ENCODE data around the gene IGSF23.
"Not testable (repeated sequence)": the region's sequence is repeated elsewhere in the genome, so short reads cannot be mapped to it uniquely, and the experiment has no call there.

The IGSF23 gene

DNA sequence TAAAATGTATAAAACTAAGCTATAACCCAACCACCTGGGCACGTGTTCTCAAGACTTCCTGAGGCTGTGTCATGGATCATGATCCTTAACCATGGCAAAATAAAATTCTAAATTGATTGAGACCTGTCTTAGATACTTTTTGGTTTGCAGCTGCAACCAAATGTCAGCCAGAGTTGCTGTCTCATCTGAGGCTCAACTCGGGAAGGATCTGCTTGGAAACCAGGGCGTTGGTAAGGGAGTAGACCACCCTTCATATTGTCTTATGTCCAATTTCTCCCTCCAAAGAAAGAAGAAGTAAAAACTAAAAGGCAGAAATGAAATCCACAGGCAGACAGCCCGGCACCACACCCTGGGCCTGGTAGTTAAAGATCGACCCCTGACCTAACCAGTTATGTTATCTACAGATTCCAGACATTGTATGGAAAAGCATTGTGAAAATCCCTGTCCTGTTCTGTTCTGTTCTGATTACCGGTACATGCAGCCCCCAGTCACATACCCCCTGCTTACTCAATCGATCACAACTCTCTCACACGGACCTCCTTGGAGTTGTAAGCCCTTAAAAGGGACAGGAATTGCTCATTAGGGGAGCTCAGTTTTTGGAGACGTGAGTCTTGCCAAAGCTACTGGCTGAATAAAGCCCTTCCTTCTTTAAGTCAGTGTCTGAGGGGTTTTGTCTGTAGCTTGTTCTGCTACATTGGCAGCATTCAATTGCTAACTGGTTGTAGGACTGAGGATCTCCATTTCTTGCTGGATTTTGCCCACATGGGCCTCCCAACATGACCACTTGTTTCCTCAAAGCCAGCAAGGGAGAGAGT lies 22.9 kb upstream of the IGSF23 start:
- FAIRE-seq (no peak), DNase-seq (ENCODE audit: insufficient read length) (no peak)
- no peak for TF ChIP-seq POLR2AphosphoS5 (IDR thresholded peaks at IDR 0.05; ENCODE audit: low read depth, low read length)
- no peak for TF ChIP-seq POLR2A (IDR thresholded peaks at IDR 0.05; ENCODE audit: low read depth, low read length)
- TF ChIP-seq TAF1 (IDR thresholded peaks at IDR 0.05; ENCODE audit: borderline replicate concordance, low read depth, low read length) = no peak

GRCh38 chr19:44591340-44591993 lies 21.9 kb upstream of the IGSF23 start:
- not testable (repeated sequence) for DNase-seq (ENCODE audit: insufficient read length); FAIRE-seq

DNA sequence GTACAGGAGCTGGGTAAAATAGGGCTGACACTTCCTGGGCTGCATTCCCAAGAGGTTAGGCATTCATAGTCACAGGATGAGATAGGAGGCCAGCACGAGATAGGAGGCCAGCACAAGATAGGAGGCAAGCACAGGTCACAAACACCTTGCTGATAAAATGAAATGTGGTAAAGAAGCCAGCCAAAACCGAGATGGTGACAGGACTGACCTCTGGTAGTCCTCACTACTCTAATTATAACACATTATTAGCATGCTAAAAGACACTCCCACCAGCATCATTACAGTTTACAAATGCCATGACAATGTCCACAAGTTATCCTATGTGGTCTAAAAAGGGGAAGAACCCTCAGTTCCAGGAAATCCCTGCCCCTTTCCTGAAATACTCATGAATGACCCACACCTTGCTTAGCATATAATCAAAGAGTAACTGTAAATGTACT lies 20.9 kb upstream of the IGSF23 start:
- FAIRE-seq = no peak
- DNase-seq (ENCODE audit: insufficient read length) = no peak
- TF ChIP-seq TAF1 (IDR thresholded peaks at IDR 0.05; ENCODE audit: borderline replicate concordance, low read depth, low read length) (no peak), POLR2A (IDR thresholded peaks at IDR 0.05; ENCODE audit: low read depth, low read length) (no peak), POLR2AphosphoS5 (IDR thresholded peaks at IDR 0.05; ENCODE audit: low read depth, low read length) (no peak)

DNA sequence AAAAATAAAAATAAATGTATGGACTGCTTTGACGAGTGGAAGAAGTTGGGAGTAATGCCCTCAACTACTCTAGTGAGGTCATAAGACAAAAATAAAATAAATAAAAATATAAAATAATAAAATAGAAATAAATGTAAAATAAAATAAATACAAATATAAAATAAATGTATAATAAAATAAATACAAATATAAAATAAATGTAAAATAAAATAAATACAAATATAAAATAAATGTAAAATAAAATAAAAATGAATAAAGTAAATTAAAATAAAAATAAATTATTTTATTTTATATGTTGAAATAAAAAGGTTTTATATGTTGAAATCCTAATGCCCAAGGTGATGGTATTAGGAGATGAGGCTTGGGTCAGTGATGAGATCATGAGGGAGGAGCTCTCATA lies 20.1 kb upstream of the IGSF23 start:
- FAIRE-seq (no peak), DNase-seq (ENCODE audit: insufficient read length) (no peak)
- TF ChIP-seq TAF1 (IDR thresholded peaks at IDR 0.05; ENCODE audit: borderline replicate concordance, low read depth, low read length) (no peak), POLR2AphosphoS5 (IDR thresholded peaks at IDR 0.05; ENCODE audit: low read depth, low read length) (no peak), POLR2A (IDR thresholded peaks at IDR 0.05; ENCODE audit: low read depth, low read length) (no peak)

DNA sequence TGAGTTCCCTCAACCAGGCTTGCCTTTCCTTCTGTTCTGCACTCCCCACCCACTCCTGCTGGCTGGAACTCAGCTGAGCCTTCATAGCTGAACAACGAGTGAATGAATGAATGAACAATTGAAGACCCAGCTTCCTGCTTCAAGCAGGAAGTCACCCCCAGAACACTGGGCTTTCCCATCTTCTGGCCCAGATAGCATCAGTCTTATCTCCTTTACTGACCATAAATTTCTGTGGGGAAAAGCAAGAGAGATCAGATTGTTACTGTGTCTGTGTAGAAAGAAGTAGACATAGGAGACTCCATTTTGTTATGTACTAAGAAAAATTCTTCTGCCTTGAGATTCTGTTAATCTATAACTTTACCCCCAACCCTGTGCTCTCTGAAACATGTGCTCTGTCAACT lies 19.5 kb upstream of the IGSF23 start:
- not testable (repeated sequence) for DNase-seq (ENCODE audit: insufficient read length); FAIRE-seq

DNA sequence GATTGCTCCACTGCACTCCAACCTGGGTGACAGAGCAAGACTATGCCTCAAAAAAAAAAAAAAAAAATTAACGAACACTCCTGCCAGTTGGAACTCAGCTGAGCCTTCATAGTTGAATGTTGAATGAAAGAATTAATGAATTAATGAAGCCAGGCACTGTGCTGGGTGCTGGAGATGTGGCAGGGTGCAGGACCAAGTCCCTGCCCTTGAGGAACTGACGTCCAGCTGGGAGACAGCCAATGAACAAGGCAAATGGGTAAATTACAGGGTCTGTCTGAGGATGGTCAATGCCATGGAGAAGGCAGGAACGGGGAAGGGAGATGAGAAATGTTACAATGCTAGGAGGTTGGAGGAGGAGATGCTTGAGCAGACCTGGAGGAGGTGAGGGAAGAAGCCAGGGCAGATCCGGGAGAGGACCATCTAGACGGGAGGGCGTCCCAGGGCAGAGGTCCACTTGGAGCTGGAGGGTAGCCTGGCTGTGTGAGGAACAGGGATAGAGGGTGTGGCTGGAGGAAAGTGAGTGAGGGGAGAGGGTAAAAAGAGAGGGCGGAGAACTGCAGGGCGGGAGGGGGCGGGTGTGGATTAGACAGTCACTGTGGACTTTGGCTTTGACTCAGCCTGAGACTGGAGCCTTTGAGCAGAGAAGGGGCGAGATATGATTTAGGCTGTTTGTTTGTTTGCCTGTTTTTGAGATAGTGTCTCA lies 16.8 kb upstream of the IGSF23 start:
- FAIRE-seq (no peak), DNase-seq (ENCODE audit: insufficient read length) (no peak)
- TF ChIP-seq POLR2AphosphoS5 (IDR thresholded peaks at IDR 0.05; ENCODE audit: low read depth, low read length) (no peak), TAF1 (IDR thresholded peaks at IDR 0.05; ENCODE audit: borderline replicate concordance, low read depth, low read length) (no peak), POLR2A (IDR thresholded peaks at IDR 0.05; ENCODE audit: low read depth, low read length) (no peak)

DNA sequence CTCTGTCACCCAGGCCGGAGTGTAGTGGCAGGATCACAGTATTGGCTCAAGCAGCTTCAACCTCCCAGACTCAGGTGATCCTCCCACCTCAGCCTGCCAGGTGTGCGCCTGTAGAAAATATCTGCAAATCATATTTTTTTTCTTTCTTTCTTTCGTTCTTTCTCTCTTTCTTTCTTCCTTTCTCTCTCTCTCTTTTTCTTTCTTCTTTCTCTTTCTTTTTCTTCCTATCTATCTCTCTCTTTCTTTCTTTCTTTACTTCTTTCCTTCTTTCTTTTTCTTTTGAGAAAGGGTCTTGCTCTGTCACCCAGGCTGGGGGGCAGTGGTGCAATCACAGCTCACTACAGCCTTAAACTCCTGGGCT lies 16.3 kb upstream of the IGSF23 start:
- DNase-seq (ENCODE audit: insufficient read length) = no peak
- TF ChIP-seq TAF1 (IDR thresholded peaks at IDR 0.05; ENCODE audit: borderline replicate concordance, low read depth, low read length) = no peak
- TF ChIP-seq POLR2A (IDR thresholded peaks at IDR 0.05; ENCODE audit: low read depth, low read length) = no peak
- TF ChIP-seq POLR2AphosphoS5 (IDR thresholded peaks at IDR 0.05; ENCODE audit: low read depth, low read length) = no peak
- FAIRE-seq = no peak

DNA sequence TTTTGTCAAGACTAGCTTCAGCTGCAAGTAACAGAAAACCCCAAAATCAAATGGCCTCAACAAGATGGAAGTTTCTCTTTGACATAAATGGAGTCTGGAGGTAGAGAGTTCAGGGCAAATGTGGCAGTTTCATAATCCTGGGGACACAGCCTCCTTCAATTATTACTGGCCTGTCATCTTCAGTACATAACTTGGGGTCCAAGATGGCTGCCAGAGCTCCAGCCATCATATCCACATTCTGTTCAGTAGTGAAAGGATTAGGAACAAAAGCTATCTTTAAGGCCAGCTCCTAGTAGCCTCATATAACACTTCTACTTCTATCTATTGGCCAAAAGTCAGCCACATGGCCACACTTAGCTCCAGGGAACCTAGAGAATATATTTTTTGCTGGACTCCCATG lies 15.0 kb upstream of the IGSF23 start:
- FAIRE-seq (no peak), DNase-seq (ENCODE audit: insufficient read length) (no peak)
- TF ChIP-seq TAF1 (IDR thresholded peaks at IDR 0.05; ENCODE audit: borderline replicate concordance, low read depth, low read length) = no peak
- no peak for TF ChIP-seq POLR2AphosphoS5 (IDR thresholded peaks at IDR 0.05; ENCODE audit: low read depth, low read length)
- TF ChIP-seq POLR2A (IDR thresholded peaks at IDR 0.05; ENCODE audit: low read depth, low read length) = no peak

- no peak for DNase-seq (ENCODE audit: insufficient read length)
- no peak for TF ChIP-seq POLR2AphosphoS5 (IDR thresholded peaks at IDR 0.05; ENCODE audit: low read depth, low read length)
- TF ChIP-seq POLR2A (IDR thresholded peaks at IDR 0.05; ENCODE audit: low read depth, low read length) = no peak
- TF ChIP-seq TAF1 (IDR thresholded peaks at IDR 0.05; ENCODE audit: borderline replicate concordance, low read depth, low read length) = no peak
- no peak for FAIRE-seq
These were observed 14.5 kb upstream of the IGSF23 start for GRCh38 chr19:44598880-44599279.

DNA sequence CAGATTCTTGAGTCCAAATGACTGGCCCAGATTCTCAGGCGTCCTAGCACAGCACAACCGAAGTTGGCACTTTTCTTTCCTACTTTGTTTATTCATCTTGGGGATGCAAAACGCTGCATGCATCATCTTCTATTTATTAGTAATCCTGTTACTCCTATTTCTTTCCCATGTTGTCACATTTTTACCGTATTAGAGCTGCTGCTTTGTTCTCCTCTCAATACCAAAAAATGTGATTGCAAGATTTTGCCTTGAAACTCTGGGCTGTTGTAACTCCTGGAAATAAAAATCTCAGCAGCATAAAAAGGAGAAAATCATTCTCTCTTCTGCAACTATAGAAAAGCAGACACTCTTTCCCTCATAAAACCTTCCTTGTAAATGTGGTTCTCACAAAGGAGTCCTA lies 12.9 kb upstream of the IGSF23 start:
- TF ChIP-seq POLR2AphosphoS5 (IDR thresholded peaks at IDR 0.05; ENCODE audit: low read depth, low read length) (no peak), POLR2A (IDR thresholded peaks at IDR 0.05; ENCODE audit: low read depth, low read length) (no peak), TAF1 (IDR thresholded peaks at IDR 0.05; ENCODE audit: borderline replicate concordance, low read depth, low read length) (no peak)
- no peak for FAIRE-seq
- DNase-seq (ENCODE audit: insufficient read length) = no peak

GRCh38 chr19:44602081-44602480 lies 11.3 kb upstream of the IGSF23 start:
- DNase-seq (ENCODE audit: insufficient read length) (no peak), FAIRE-seq (no peak)
- TF ChIP-seq POLR2AphosphoS5 (IDR thresholded peaks at IDR 0.05; ENCODE audit: low read depth, low read length) (no peak), POLR2A (IDR thresholded peaks at IDR 0.05; ENCODE audit: low read depth, low read length) (no peak), TAF1 (IDR thresholded peaks at IDR 0.05; ENCODE audit: borderline replicate concordance, low read depth, low read length) (no peak)
